ENCODE measurements around the gene MEF2C. TPM values are rescaled to one million over a fixed set of nuclear protein-coding genes. Genes with fewer than 3 reads are reported as not detected.

MEF2C gene
- total RNA-seq, 2 donors from 2014 or later = 0.64 to 0.86 TPM

DNA sequence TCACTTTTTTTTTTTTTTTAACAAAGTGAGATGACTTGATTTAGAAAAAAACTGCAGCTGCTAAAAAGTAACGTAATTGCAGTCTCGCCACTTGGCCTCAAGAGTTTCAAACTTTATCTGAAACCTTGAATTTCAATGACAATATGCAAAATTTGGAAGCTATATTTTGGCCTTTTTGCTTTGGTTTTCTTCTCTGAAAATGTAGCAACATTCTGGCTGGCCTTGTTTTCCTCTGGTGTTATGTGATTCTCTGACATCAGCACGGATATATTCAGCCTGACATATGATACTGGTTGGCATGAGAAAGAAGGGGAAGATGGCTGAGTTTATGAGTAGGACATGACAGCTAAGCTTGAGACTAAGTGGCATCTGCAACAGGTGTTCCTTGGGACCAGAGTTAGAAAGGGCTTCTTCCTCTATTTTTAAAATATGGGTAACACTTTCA is 136.5 kb downstream of the MEF2C start:
- Mint-ChIP-seq H3K27me3 (ENCODE audit: insufficient read depth) (no peaks in the 10 kb centered on the region), H3K9me3 (no peaks in the 10 kb centered on the region), H3K4me1 (no peaks in the 10 kb centered on the region), H3K27ac (no peak overlapping the region), H3K4me3 (no peak overlapping the region), H3K36me3 (ENCODE audit: low read depth) (no peaks in the 10 kb centered on the region)
- H3K27ac ChIP-seq (ENCODE audit: low read depth, low read length) = no peak overlapping the region
- no peak overlapping the region for H3K9ac ChIP-seq (ENCODE audit: extremely low read depth, low read length, poor library complexity, severe bottlenecking)
- no peak for TF ChIP-seq CTCF (conservative IDR thresholded peaks at IDR 0.05)
- no peaks in the 10 kb centered on the region for H3K4me1 ChIP-seq (ENCODE audit: control insufficient read depth, insufficient read depth, low read length)
- WGBS, 2 experiments (ENCODE audit: insufficient coverage in 1 of 2, insufficient read length in 1 of 2) = 90 to 97% methylated on average over 3 of the region's 3 CpGs
- H3K9me3 ChIP-seq (ENCODE audit: control insufficient read depth, low read length) = no peaks in the 10 kb centered on the region
- no peaks in the 10 kb centered on the region for H3K27me3 ChIP-seq (ENCODE audit: control insufficient read depth, insufficient read depth, low read length, poor library complexity, severe bottlenecking)
- no peaks in the 10 kb centered on the region for H3K36me3 ChIP-seq (ENCODE audit: control insufficient read depth, insufficient read depth, low read length)
- DNase-seq = no peak
- H3K4me3 ChIP-seq (ENCODE audit: low read length) = no peak overlapping the region

DNA sequence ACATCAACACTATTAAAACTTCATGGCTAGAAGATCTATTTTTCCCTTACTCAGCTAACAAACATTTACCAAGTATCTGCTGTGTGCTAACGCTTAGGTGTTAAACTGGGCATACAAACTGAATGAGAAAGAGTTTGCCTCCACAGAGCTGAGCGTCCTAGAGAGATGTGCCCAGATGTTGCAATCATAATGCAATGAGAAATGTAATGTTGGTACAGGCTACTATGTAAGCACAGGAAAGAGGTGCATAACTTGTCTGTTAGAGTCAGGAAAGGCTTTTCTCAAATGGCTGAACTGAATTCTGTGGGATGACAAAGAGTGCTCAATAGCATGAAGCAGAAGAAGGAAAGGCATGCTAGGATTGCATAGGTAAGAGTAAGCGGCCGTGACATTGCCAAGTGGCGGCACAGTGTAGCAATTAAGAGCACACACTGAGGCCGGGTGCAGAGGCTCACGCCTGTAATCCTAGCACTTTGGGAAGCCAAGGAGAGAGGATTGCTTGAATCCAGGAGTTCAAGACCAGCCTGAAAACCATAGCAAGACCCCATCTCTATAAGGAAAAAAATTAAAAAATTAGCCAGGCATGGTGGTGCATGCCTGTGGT is 137.8 kb downstream of the MEF2C start:
- H3K4me1 Mint-ChIP-seq = no peaks in the 10 kb centered on the region
- 91 to 94% methylated on average over 6 to 7 of the region's 7 CpGs for WGBS, 2 experiments (ENCODE audit: insufficient coverage in 1 of 2, insufficient read length in 1 of 2)

DNA sequence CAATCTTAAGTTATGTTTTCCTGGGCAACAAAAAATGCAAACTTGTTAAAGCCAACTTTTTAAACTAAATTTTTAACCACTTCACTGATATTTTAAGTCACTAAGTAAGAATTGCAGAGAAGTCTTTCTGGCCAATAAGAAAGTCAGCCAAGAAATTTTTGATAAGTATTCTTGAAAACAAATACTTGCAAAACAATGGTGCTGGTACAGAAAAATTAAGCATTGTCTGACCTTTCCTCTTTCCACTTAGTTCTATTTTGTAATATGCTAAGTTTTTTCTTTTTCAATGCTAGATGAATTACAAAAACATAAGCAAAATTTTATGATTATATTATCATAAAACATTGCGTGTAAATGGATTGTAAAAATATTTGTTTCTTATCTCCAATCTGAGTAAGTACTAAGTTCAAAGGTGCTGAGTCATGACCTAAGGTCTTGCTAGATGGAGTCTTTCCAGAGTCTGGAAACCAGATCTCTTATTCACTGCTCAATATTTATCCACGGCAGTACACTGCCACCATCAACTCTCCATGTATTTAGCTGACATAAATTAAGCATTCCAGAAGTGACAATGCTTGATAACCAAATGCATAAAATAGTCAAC is 139.7 kb downstream of the MEF2C start:
- Histone ChIP-seq H3K27me3 (ENCODE audit: control insufficient read depth, insufficient read depth, low read length, poor library complexity, severe bottlenecking) (no peaks in the 10 kb centered on the region), H3K9me3 (ENCODE audit: control insufficient read depth, low read length) (no peaks in the 10 kb centered on the region), H3K36me3 (ENCODE audit: control insufficient read depth, insufficient read depth, low read length) (no peaks in the 10 kb centered on the region), H3K9ac (ENCODE audit: extremely low read depth, low read length, poor library complexity, severe bottlenecking) (no peak overlapping the region), H3K4me3 (ENCODE audit: low read length) (no peak overlapping the region), H3K4me1 (ENCODE audit: control insufficient read depth, insufficient read depth, low read length) (no peaks in the 10 kb centered on the region), H3K27ac (ENCODE audit: low read depth, low read length) (no peak overlapping the region)
- Mint-ChIP-seq H3K9me3 (no peaks in the 10 kb centered on the region), H3K27ac (no peak overlapping the region), H3K36me3 (ENCODE audit: low read depth) (no peaks in the 10 kb centered on the region), H3K27me3 (ENCODE audit: insufficient read depth) (no peaks in the 10 kb centered on the region), H3K4me3 (no peak overlapping the region), H3K4me1 (no peaks in the 10 kb centered on the region)
- no peak for DNase-seq
- 94% methylated on average over 2 of the region's 2 CpGs; no CpG with 5 or more reads in 1 of the 2 experiments for WGBS, 2 experiments (ENCODE audit: insufficient coverage in 1 of 2, insufficient read length in 1 of 2)
- TF ChIP-seq CTCF (conservative IDR thresholded peaks at IDR 0.05) = no peak

More for the DNA sequence above, 137.8 kb downstream of the MEF2C start:
- H3K27me3 Mint-ChIP-seq (ENCODE audit: insufficient read depth) = no peaks in the 10 kb centered on the region
- no peaks in the 10 kb centered on the region for H3K27me3 ChIP-seq (ENCODE audit: control insufficient read depth, insufficient read depth, low read length, poor library complexity, severe bottlenecking)
- H3K36me3 ChIP-seq (ENCODE audit: control insufficient read depth, insufficient read depth, low read length) = no peaks in the 10 kb centered on the region
- H3K4me3 ChIP-seq (ENCODE audit: low read length) = no peak overlapping the region
- no peak overlapping the region for H3K27ac ChIP-seq (ENCODE audit: low read depth, low read length)
- H3K9ac ChIP-seq (ENCODE audit: extremely low read depth, low read length, poor library complexity, severe bottlenecking) = no peak overlapping the region
- H3K9me3 ChIP-seq (ENCODE audit: control insufficient read depth, low read length) = no peaks in the 10 kb centered on the region
- no peaks in the 10 kb centered on the region for H3K9me3 Mint-ChIP-seq
- no peak overlapping the region for H3K27ac Mint-ChIP-seq
- H3K4me3 Mint-ChIP-seq = no peak overlapping the region
- no peak for DNase-seq
- no peaks in the 10 kb centered on the region for H3K36me3 Mint-ChIP-seq (ENCODE audit: low read depth)
- TF ChIP-seq CTCF (conservative IDR thresholded peaks at IDR 0.05) = no peak
- no peaks in the 10 kb centered on the region for H3K4me1 ChIP-seq (ENCODE audit: control insufficient read depth, insufficient read depth, low read length)
